SU-DHL-6 (cell line): Measurements from ENCODE around the gene VRTN.

Source experiments
- CTCF ChIP-seq: fragments of 200-600 bp; sonication (generic); IDR thresholded peaks from one replicate; pipeline ENCODE4 v1.5.1; 2017; ENCODE audit warnings: antibody characterized with exemption, mild to moderate bottlenecking, low read length, moderate library complexity; ENCODE audit not compliant: insufficient read depth, poor library complexity, severe bottlenecking
- EZH2phosphoT487 ChIP-seq: fragments of 200-600 bp; sonication (generic), shearing (Covaris generic); conservative IDR thresholded peaks from 2 replicates; pipeline ENCODE4 v1.6.1; 2018; ENCODE audit warnings: mild to moderate bottlenecking, antibody characterized with exemption, low read length, moderate library complexity, mixed read lengths

GRCh38 chr14:74407801-74408154, 59.5 kb downstream of the VRTN start:
- TF ChIP-seq EZH2phosphoT487 = no peak
- TF ChIP-seq CTCF = no peak
